Right kidney (tissue), 1 donor: ENCODE measurements around the gene ANKFY1.
A peak's percentile ranks its signal among the peaks of the same experiment; 100 is the strongest.
"Not testable (repeated sequence)": the region's sequence is repeated elsewhere in the genome, so short reads cannot be mapped to it uniquely, and the experiment has no call there.

Experiments used
- DNase-seq: peaks from one replicate; pipeline ENCODE4 v3.0.0-alpha.2; 2016

ANKFY1 gene

DNA sequence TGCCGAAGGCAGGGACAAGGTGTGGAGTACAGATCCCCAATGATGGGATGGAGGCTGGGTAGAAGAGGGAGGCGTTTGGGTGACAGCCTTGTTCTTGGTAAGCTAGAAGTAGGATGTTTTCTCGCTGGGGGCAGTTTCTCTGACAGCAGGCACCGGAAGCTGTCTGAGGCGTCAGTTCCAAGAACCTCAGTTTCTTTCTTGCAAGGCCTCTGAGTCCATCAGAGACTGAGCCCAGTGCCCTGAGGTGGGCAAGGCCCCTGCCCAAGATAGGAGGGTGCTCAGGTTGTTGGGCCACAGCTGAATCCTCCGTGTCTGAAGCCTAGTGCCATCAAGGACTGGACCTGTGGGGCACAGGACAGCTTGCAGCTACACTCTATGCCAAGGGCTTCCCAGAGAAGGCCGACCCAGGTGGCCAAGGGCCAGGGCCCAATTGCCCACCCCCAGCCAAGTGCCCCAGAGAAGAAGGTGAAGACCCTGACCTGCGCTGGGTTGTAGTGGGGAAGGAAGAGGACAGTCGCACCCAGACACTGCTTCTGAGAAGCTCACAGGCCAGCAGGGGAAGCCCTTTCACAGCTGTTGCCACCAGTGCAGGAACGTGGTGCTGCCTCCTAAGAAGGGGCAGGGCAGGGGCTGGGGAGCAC is 107.7 kb downstream of the ANKFY1 start:
- DNase-seq = no peak

DNA sequence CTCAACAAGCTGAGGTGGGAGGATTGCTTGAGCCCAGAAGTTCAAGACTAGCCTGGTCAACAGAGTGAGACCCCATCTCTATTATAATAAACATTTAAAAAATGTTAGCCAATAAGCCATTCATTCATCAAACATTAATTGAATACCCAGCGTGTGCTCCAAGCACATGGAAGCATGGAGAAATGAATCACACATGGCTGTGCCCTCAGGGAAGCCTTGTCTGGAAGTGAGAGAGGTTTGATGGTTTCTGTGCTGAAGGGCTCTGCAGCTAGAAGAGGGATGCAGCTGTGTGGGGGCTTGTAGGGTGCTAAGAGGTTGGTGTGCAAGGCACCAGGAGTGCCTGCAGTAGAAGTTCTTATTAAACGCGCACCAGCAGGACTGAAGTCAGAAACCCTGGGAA is 109.6 kb downstream of the ANKFY1 start:
- no peak for DNase-seq

DNA sequence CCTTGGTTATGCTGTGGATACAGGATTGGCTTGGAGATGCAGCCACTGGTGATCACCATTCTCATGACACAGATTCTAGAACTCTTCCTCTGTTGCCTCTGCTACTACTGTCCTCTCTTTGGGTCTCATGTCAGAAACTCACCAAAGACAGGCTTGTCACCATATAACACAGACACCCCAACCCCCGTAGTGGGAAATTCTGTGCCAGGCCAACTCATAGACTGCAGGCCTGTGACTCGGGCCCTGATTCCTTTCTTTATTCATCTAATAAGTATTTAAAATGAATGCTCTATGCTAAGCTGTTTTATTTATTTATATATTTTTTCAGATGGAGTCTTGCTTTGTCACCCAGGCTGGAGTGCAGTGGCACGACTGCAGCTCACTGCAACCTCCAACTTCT is 111.3 kb downstream of the ANKFY1 start:
- DNase-seq = no peak

DNA sequence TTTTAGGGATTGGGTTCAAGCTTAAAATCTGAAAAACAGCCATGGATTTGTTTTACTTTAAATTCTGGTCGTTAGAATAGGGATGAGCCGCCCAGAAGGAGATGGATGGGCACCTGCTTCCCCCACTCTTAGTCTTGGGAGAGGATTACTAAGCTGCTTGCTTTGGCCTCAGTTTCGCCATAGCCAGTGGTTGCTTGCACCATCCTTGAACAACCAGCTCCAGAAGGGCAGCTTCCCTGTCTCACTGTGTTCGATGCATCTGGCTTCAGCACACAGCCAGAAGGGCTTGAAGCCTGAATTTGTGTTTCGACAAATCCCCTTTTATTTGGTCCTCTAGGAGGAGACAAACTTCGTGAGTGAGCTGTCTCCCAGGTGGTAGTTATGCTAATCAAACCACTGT is 113.7 kb downstream of the ANKFY1 start:
- DNase-seq = no peak

GRCh38 chr17:4148611-4149308 is 115.0 kb downstream of the ANKFY1 start:
- no peak for DNase-seq

GRCh38 chr17:4147751-4148310 is 115.9 kb downstream of the ANKFY1 start:
- no peak for DNase-seq

GRCh38 chr17:4146641-4147040 is 117.1 kb downstream of the ANKFY1 start:
- DNase-seq = no peak

DNA sequence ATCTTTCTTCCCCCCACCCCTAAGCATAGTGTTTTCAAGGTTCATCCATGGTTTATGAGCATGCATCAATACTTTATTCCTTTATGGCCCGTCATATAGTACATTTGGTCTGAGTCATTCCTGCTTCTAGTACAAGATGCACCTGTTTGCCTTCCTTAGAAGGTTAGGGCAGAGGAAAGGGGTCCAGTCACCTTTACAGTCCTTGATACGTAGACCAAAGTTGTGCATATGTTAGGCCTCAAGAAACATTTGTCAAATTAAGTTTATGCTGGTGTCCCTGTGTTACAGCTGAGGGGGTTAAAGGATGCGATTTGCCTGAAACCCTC is 119.4 kb downstream of the ANKFY1 start:
- DNase-seq = peak; percentile 11

DNA sequence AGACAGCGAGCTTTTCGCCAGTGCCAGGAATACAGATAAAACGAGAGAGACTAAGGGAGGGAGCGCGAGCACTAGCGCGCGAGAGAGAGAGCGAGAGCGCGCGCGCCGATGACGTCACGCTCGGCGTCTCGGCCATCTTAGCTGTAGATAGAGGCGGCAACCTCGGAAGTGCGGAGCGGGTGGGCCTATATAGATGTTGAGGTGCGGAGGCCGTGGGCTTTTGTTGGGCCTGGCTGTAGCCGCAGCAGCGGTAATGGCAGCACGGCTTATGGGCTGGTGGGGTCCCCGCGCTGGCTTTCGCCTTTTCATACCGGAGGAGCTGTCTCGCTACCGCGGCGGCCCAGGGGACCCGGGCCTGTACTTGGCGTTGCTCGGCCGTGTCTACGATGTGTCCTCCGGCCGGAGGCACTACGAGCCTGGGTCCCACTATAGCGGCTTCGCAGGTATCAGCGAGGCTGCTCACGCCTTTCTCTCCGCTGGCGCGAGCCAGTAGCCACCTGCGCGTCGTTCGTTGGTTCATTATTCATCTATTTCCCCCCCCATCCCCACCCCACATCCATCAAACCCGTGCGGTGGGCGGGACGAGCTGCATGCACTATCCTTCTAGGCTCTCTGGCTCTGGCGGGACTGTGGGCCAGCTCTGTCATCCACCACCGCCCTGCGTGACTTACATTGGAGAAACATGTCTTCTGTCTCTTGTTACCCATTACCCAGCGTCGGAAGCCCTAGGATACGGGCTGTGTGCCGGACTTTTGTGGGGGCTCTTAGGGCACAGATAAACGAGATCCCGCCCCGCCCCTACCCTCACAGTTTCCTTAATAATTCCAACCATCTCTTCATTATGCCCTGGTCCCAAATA is 120.0 kb downstream of the ANKFY1 start:
- peak; percentile 98 for DNase-seq

- no peak for DNase-seq
These were observed 121.5 kb downstream of the ANKFY1 start for GRCh38 chr17:4142107-4142900.

DNA sequence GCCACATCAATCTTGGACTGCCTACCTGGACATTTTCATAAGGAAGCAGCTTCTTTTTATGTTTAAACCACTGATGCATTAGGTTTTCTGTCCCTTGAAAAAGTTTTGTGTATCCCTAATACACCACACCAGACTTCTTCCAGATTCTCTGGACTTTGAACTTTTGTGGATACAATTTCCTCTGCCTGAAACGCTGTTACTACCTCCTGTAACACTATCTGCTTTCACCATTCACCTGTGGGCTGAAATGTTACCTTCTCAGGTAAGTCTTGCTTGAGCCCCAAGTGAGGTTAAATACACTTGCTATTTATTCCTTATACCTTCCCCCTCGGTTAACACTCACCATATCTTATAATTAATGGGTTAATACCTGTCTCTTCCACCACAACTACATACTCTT is 123.7 kb downstream of the ANKFY1 start:
- no peak for DNase-seq

DNA sequence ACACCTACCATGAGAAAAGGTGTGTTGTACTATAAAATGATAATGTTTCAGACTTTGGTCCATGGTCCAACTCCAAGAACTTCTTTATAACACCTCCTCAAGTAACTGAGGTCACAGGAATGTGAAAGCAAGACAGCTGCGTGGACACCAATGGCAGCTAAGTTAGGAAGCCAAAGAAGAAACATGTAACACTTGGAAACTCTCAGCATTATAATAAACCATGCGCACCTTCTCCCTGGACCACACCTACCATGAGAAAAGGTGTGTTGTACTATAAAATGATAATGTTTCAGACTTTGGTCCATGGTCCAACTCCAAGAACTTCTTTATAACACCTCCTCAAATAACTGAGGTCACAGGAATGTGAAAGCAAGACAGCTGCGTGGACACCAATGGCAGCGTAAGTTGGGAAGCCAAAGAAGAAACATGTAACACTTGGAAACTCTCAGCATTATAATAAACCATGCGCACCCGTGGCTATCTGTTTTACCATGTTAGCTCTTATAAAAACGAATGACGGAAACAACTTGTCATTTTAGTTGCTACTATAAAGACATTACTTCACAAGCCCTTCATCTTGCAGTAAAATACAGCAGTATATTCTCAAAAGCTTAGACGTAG is 124.8 kb downstream of the ANKFY1 start:
- not testable (repeated sequence) for DNase-seq

DNA sequence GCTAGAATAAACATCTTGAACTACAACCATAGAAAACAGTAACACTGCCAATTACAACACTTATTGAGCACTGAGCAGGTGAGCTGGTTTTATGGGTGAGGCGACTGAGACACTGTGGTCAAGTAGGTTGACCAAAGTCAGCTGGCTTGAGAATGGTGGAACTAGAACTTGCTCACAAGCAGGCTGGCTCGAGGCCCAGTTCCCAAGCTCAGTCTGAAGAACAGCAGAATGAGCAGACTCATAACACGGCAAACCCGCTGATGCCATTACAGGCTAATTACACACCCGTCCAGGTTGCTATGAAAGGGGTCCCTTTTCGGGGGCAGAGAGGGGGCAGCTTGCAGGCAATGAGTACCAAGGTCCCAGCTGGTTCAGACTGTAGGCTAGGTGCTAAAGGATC is 127.4 kb downstream of the ANKFY1 start:
- DNase-seq = no peak

- no peak for DNase-seq
These were observed 128.3 kb downstream of the ANKFY1 start for GRCh38 chr17:4135489-4135888.

DNA sequence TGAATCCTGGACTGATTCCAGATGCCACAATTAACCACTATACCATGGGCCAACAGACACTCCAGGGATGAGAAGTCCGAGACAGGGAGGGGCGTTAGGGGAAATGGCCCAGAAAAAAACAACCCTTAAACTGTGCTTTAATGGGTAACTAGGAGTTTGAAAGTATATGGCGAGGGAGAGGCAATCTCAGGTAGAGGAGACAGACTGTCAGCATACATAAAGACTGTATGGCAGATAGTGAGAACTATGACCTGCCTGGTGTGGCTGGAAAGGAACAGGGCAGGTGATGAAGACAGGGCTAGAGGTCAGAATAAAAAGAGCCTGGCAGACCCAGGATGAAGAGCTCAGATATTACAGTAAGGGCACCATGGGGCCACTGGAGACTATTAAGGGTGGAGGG is 129.1 kb downstream of the ANKFY1 start:
- no peak for DNase-seq

DNA sequence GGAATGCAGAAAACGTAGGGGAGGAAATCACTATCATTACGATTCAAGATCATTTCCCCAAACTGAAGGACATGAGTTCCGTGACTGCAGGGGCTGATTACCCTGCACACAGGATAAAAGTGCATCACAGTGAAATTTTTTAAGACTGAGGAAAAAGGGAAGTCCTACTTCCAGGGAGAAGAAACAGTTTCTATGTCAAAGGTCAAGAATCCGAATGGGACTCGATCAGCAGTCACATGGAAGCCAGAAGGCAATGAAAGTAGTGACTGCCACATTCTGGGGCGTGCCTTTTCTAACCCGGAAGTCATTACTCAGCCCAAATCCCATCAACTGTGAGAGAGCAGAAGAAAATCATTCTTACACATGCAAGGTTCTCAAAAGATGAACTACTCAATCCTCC is 133.1 kb downstream of the ANKFY1 start:
- DNase-seq = no peak

- DNase-seq = no peak
These were observed 136.2 kb downstream of the ANKFY1 start for GRCh38 chr17:4127555-4127954.

GRCh38 chr17:4125552-4125951 is 138.2 kb downstream of the ANKFY1 start:
- DNase-seq = no peak

DNA sequence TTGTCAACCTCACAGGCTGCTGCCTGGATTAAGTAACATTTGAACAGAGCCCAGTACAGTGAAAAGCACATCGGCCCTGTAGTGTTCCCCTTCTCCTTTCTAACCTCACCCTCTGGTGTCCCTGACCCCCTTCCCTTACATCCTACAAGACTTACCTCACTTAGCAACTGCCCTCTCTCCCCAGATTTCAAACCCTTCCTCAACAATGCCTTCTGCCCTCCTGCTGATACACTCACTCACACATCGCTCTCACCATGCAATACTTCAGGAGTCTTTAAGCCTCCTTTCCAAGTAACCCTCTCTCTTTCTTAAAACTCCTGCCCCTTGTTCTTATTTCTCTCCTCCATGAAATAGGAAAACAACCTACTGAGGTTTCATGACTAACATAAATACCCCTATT is 138.8 kb downstream of the ANKFY1 start:
- DNase-seq = no peak

DNA sequence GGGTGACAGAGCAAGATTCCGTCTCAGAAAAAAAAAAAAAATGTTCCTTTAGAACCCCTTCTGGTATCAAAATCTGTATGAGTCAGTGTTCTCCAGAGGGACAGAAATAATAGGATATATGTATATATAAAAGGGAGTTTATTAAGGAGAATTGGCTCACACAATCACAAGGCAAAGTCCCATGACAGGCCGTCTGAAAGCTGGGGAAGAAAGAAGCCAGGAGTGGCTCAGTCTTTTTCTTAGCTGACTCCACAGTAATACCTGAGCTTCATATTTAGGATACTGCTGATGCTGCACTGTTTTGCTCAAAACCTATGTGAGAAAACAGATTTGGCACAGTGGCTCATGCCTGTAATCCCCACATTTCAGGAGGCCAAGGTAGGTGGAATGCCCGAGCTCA is 143.4 kb downstream of the ANKFY1 start:
- no peak for DNase-seq

DNA sequence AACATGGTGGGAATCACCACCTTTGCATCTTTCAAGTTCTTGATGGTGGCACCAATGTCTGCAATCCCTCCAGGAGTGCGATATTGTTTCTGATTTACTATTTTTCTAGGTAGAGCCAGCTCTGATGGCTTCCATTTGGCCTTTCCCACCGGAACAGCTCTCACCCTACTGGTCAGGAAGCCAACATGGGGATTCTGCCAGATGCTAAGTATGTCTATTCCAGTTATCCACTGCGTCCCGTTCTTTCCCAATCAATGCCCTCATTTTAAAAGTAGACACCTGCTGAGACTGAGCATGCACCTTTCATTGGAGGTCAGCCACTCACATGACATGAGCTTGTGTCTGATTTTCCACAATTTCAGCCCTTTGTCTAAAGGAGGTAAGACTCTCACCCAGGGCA is 144.5 kb downstream of the ANKFY1 start:
- DNase-seq = no peak
